Measurements from ENCODE around the gene ATP6V0C. TPM values are rescaled to one million over a fixed set of nuclear protein-coding genes. Genes with fewer than 3 reads are reported as not detected.
A peak's percentile ranks its signal among the peaks of the same experiment; 100 is the strongest.

Gene ATP6V0C
- total RNA-seq, 1 experiment from 2014 or later: 176 TPM

- Histone ChIP-seq H4K8ac (replicated peaks; ENCODE audit: insufficient read length, low read depth, low read length) (no peak overlapping the region), H3K27me3 (ENCODE audit: insufficient read depth, low read length) (no peaks in the 10 kb centered on the region), H2AK5ac (ENCODE audit: insufficient read length, low read length) (no peak overlapping the region), H3K9me3 (ENCODE audit: control insufficient read depth, low read depth, low read length) (no peaks in the 10 kb centered on the region), H3K79me2 (ENCODE audit: insufficient read depth, low read length) (peaks cover 36% of the 10 kb centered on the region; the same call in 1 of the 2 replicates), H3K4ac (ENCODE audit: low read depth, low read length) (no peak overlapping the region), H2BK120ac (ENCODE audit: low read depth, low read length, poor library complexity, severe bottlenecking) (no peak overlapping the region), H2BK15ac (ENCODE audit: low read depth, low read length) (no peak overlapping the region), H3K14ac (ENCODE audit: insufficient read depth, low read length) (no peak overlapping the region), H3K27ac (ENCODE audit: insufficient read length, low read depth, low read length) (no peak overlapping the region), H3K18ac (ENCODE audit: insufficient read length, low read depth, low read length) (no peak overlapping the region), H2BK12ac (ENCODE audit: insufficient read length, low read depth, low read length) (no peak overlapping the region), H3K9ac (ENCODE audit: extremely low read depth, insufficient read length, low read length) (no peak overlapping the region), H2BK5ac (ENCODE audit: insufficient read length, low read length) (no peak overlapping the region), H3K23ac (ENCODE audit: insufficient read length, low read depth, low read length) (no peak overlapping the region), H3K4me1 (ENCODE audit: insufficient read depth, low read length) (no peaks in the 10 kb centered on the region), H3K23me2 (ENCODE audit: insufficient read length, low read depth, low read length, poor library complexity, severe bottlenecking) (peaks cover 19% of the 10 kb centered on the region), H2AFZ (ENCODE audit: low read length) (no peak overlapping the region), H2BK20ac (ENCODE audit: low read depth, low read length, poor library complexity, severe bottlenecking) (no peak overlapping the region), H3K56ac (ENCODE audit: insufficient read length, low read depth, low read length) (no peak overlapping the region), H3K4me2 (ENCODE audit: insufficient read depth, insufficient read length, low read length) (no peak overlapping the region), H4K5ac (ENCODE audit: insufficient read length, low read depth, low read length) (no peak overlapping the region), H3T11ph (ENCODE audit: low read length) (no peak overlapping the region), H3K79me1 (ENCODE audit: insufficient read depth, low read depth, low read length, poor library complexity, severe bottlenecking) (peaks cover 9% of the 10 kb centered on the region), H4K91ac (ENCODE audit: insufficient read length, low read depth, low read length) (no peak overlapping the region), H4K20me1 (ENCODE audit: control insufficient read depth, insufficient read depth, insufficient read length) (no peaks in the 10 kb centered on the region)
- Mint-ChIP-seq H3K4me3 (peak overlapping the region in 1 of 2 experiments; percentile 23; a peak in 1 of 5 replicates), H3K4me1 (peaks cover 28 to 37% of the 10 kb centered on the region in 2 experiments), H3K27me3 (ENCODE audit: low read depth) (no peaks in the 10 kb centered on the region; the same call in 1 of the 2 replicates), H3K36me3 (ENCODE audit: insufficient read depth in 1 of 3, low read depth in 3 of 3) (peaks cover 5 to 24% (median 18%) of the 10 kb centered on the region in 3 experiments; a peak in 6 of 7 replicates), H3K9me3 (no peaks in the 10 kb centered on the region; a peak in 1 of 5 replicates), H3K27ac (no peak overlapping the region; a peak in 1 of 7 replicates)
- WGBS (ENCODE audit: extremely low coverage, insufficient read length, low lambda C conversion rate): no CpG with 5 or more reads among the region's 12 CpGs
- no peak for TF ChIP-seq CTCF (conservative IDR thresholded peaks at IDR 0.05)
- DNase-seq: no peak
These were observed 4.3 kb downstream of the ATP6V0C start for GRCh38 chr16:2517954-2518605.
